NCI-H2029 (cell line): ENCODE data around the gene CCDC137.

Experiments used
- DNase-seq: peaks from one replicate; lab custom pipeline; 2025; lab: John Stamatoyannopoulos, UW

CCDC137 gene

DNA sequence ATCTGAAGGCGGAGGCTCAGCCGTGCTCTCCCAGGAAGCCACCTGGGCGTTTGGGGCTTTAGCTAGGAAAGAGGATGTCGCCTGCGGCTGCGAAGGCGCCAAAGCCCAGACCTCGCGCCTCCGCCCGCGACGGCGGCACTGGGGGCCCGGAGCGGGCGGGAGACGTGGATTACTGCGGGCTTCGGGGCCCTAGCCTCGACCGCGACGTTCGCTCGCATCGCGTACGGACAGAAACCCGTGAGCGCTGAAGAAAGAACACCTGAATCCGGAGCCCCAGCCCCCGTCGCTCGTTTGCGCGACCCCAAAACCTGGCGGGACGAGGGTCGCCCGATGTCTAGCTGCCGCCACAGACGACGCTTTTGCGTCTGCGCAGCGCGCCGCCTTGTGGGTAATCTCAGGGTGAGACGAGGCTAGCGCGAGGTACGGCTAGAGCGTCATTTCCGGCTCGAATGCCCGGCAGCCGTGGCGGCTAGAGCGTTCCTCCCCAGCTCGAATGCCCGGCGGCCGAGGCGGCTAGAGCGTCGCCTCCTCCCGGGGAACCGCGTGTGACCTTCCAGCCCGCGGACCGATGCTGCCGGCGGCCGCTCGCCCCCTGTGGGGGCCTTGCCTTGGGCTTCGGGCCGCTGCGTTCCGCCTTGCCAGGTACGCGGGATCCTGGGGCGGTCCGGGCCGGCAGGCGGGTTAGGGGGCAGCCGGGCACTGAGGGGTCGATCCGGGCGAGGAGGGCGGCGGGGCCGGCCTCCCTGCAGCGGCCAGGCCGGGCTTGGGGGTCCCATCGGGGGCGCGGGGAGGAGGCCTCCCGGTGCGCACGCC, 36.6 kb downstream of the CCDC137 start, which contains the start of gene MRPL12:
Gene MRPL12, plus strand, starts transcription at position 434 of the 813 bp plus-strand sequence. Its CDS starts 135 bp downstream, at position 569.
- DNase-seq = peak; percentile 92

- no peak for DNase-seq
Observed at GRCh38 chr17:81703747-81704654, 37.5 kb downstream of the CCDC137 start.

DNA sequence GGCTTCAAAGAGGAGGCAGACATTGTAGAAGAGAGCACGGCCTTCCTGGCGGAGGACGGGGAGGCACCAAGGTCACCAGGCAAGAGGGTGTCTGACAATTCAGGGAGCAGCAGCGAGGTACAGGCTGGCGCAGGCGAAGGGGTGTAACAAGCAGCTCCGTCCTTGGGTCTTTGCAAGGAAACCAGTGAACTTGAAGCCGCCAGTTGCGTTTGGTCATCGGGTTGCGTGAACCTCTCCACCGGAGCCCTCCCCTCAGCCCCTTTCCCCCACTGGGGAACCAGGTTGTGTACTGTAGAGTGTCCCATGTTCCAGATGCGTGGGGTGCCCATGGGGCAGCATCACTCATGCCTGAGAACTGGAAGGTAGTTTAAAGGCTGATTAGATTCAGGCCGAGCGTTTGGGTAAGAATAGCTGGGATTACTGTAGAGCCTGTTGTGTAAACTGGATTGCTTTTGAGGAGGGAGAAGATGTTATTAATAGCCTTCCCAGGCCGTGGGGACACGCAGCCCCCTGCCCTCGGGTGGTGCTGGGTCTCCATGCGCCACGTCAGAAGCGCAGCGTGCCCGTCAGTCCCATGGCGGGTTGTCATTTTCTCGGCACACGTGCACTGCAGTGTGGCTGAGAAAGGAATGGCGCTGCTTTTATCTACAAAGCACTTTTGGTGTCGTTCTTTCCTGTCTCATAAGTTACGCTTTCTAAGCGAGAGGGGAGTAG, 39.1 kb downstream of the CCDC137 start:
- no peak for DNase-seq

- DNase-seq = no peak
Observed at GRCh38 chr17:81706232-81706611, 39.7 kb downstream of the CCDC137 start.

DNA sequence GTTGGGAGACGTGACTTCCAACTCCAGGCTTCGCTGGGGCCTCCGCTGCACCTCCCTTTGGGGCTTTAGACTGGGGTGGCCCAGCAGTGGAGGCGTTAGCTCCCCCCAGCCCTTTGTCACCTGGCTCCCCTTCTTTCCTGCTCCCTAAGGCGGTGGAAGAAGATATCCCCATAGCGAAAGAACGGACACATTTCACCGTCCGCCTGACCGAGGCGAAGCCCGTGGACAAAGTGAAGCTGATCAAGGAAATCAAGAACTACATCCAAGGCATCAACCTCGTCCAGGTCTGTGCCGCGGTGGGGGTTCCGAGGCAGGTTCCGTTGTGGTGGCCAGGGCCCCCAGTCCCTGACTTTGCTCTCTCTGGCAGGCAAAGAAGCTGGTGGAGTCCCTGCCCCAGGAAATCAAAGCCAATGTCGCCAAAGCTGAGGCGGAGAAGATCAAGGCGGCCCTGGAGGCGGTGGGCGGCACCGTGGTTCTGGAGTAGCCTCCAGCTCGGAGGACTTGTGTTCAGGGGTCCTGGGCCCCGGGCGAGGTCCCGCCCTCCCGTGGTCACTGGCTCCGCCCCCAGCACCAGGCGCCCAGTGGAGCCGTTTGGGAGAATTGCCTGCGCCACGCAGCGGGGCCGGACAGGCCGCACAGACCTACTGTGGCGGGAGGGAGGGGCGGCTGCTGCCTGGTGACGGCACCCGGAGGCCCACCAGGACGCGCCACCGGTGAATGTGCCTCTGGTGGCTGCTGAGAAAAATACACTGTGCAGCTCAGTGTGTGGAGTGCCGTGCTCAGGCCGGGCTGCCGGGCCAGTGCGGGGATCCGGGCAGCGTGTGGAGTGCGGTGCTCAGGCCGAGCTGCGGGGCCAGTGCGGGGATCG, 40.5 kb downstream of the CCDC137 start:
- DNase-seq = no peak

GRCh38 chr17:81707725-81708646, 41.4 kb downstream of the CCDC137 start:
- no peak for DNase-seq

DNA sequence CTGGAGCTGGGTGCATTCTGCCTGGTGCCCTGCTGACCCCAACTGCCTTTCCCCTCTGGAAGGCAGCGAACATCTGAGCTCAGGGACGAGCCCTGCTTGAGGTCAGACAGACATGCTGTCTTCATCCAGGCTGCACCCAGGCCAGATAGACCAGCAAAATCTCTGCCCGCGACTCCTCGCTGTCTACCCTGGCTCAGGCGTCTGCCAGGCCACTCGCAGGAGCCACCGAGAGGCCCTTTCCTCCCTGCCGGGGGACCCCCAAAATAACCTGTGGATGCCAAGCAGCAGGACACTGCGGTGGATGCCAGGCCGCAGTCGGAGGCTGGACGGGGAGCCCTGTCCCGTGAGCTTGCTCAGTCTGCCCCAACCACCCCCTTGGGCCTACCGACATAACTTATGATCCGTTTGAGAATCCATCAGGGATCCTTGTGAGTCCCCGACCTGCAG, 42.2 kb downstream of the CCDC137 start:
- no peak for DNase-seq

GRCh38 chr17:81710514-81711308, 44.2 kb downstream of the CCDC137 start:
- no peak for DNase-seq

DNA sequence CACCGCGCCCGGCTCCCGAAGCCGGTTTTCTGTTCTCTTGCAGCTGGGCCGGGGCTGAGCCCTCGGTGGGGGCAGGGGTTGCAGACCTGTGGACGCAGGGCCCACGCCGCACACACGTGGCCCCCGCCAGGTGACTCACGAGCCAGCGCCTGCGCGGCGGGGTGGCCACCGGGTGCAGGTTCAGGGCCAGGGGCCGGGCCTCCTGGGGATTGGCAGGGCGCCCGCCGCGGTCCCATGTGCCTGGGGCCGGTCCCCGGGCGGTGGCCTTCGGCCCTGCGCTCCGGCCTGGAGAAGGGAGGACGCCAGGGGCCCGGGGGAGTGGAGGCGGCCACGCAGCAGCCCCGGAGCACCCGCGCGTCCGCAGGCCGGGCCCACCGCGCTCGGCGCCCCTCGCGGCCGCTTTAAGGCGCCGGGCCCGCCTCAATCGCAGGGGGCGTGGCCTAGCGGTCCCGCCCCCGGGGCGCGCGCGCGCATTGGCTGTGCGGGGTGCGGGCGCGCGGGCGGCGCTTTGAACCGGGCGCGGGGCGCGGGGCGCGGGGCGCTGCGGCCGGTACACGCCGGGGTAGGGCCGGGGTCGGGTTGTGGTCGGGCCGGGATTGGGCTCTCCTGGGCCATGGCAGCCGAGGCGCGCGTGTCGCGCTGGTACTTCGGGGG, 45.4 kb downstream of the CCDC137 start, which contains the start of gene SLC25A10:
Gene SLC25A10, plus strand, starts transcription at position 471 of the 654 bp plus-strand sequence. Its CDS starts 143 bp downstream, at position 614.
- DNase-seq = peak; percentile 72

GRCh38 chr17:81712468-81713003, 46.0 kb downstream of the CCDC137 start:
- no peak for DNase-seq

DNA sequence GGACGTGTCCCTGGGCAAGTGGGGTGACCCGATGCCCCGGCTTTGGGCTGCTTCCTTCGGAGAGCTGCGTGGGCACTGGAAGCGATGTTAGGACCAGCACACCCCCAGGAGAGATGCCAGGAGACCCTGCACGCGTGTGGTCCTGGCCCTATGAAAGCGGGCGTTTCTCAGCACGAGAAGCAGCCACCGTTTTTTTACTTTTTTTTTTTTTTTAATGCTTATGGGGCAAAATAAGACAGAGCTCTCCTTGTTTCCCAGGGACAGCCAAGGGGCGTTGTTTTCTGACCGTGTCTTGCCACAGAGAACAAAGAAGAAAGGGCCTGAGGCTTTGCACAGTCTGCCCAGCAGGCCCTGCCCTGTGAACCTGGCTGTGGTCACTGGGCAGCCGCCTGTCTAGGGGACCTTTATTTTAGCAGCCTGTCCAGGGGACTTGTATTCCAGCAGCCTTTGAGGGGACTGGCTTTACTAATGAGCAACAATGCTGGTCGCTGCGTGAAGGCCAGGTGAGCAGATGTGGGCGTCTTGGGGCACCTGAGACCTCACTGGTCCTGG, 46.5 kb downstream of the CCDC137 start:
- no peak for DNase-seq

- DNase-seq = no peak
Observed at GRCh38 chr17:81713556-81714411, 47.2 kb downstream of the CCDC137 start.

- no peak for DNase-seq
Observed at GRCh38 chr17:81714412-81715106, 48.0 kb downstream of the CCDC137 start.

DNA sequence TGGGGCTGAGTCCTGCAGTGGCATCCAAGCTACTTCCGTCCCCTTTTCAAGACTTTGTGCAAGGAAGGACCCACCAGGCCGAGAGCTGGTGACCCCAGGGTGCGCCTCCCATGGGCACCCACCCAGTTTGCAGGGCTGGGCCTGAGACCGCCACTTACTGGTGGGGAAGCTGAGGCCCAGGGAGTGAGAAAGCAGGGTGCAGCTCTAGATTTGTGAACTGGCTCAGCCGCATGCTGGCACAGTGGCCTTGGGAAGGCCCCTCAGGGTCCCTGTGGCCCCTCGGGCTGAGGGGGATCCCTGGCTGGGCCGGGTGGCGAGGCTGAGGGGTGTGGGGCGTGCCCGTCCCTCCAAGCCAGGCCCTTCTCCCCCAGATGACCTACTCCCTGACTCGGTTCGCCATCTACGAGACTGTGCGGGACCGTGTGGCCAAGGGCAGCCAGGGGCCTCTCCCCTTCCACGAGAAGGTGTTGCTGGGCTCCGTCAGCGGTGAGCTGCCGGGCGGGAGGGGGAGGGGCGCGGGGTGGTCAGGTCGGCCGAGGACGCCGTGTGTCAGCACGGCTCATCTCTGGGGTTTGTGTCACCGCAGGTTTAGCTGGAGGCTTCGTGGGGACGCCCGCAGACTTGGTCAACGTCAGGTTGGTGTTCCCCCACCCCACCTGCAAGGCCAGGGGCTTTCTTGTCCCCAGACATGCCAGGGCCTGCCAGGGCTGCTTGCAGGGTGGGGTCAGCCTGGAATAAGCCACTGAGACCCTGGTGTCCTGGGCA, 48.8 kb downstream of the CCDC137 start:
- DNase-seq = no peak

- no peak for DNase-seq
Observed at GRCh38 chr17:81715872-81716673, 49.5 kb downstream of the CCDC137 start.
